GM21526 (cell line): ENCODE measurements around the gene OPCML.
"Not testable (repeated sequence)": the region's sequence is repeated elsewhere in the genome, so short reads cannot be mapped to it uniquely, and the experiment has no call there.

Experiments used
- ATAC-seq: cut with Tn5 transposase; IDR thresholded peaks from one replicate; pipeline ENCODE4 v1.9.1; 2021; ENCODE audit warnings: moderate library complexity; ENCODE audit not compliant: unreplicated experiment, low FRiP score

OPCML gene

DNA sequence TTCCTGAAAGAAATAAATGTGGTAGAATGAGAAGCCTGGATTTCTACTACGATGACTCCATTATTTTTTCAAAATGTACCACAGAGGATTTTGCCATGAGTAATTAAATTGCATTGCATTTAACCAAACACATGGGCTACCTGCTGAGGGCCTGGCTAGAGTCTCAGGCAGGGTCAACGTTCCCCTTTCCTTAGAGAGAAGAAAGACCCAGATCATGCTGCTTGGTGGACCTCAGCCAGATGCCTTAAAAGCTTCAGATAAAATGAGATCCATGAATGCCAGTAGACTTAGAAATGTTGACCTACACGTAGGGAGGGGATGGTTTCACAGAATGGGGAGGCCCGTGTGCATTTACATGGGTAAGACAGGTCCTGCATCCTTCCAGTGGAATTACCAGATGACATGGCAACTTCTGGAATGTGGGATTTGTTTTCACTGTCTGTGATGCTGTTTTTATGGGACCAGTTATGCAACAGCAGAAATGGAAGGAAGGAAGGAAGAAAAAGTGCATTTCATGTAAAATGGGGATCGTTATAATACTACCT lies 1092.5 kb downstream of the OPCML start:
- no peak for ATAC-seq

- no peak for ATAC-seq
Measured at GRCh38 chr11:132438418-132438817, 1093.9 kb downstream of the OPCML start.

GRCh38 chr11:132430429-132431062 lies 1101.8 kb downstream of the OPCML start:
- no peak for ATAC-seq

- no peak for ATAC-seq
Measured at GRCh38 chr11:132429685-132430084, 1102.6 kb downstream of the OPCML start.

DNA sequence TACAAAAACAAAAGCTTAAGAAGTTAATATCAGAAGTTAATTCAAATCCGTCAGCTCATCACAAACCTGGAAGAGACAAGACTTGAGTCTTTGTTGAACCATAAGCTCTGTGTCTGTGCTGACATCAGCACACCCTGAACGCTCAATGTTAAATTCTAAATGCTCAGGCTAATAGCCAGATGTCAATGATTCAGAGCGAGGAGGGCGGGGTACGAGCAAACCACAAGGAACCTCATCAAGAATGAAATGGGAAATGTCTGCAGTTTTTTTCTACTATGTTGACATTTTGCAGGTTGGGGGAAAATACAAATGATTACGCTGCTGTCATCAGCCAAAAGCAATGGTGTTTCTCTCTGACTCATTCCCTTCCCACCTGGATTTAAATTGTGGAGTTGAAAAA lies 1104.7 kb downstream of the OPCML start:
- ATAC-seq, result no peak

- no peak for ATAC-seq
Measured at GRCh38 chr11:132424433-132424832, 1107.9 kb downstream of the OPCML start.

DNA sequence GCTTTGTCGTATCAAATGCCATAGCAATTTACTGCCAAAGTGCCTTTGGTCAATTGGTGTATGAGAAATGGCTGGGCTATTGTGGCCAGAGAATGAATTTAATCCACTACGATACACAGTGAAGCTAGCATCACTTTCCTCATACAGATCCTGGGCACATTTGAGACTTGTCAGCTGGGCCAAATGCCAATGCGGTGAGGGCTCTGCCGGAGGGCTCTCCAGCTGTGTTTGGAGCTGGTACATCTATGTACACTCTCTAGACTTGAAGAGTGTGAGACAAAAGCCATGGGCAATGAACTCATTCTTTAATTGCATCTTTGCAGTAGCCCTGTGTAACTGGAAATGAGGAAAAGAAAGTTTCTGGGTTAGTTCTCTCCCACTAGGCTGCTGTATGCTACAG lies 1109.0 kb downstream of the OPCML start:
- no peak for ATAC-seq

DNA sequence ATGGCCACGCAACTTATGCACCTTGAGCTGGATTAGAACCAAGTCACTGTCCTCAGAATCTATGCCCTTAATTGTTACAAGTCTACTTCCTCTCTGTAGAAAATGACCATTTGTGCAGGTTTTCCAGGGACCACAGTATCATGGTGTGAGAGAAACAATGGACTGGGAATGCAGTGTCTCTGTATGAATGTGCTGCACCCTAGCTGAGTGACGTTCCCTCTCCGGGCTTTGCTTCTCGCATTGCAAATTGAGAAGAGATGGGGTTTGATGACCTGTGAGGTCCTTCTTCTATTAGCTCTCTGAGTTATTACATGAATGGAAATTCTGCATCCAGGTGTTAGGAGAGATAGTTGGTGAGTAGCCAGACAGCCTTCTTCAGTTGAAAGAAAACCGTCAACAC lies 1109.6 kb downstream of the OPCML start:
- ATAC-seq, result no peak

DNA sequence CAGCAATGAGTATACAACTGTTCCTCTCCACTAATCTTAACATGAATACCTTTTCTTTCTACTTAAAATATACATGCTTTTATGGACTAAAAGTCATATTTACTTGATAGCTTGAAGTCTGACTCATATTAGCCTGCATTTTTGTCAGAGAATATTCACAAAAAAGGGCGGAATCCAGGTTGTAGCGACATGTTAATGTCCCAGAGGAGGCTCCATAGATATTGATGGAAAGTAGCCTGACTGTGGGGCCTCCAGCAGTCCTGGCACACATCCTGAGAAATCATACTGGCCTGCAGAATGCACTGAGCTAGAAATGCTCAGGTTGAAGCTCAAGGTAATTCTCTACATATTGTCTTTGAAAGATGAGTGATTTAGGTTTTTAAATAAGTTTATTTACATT lies 1110.7 kb downstream of the OPCML start:
- ATAC-seq, result no peak

DNA sequence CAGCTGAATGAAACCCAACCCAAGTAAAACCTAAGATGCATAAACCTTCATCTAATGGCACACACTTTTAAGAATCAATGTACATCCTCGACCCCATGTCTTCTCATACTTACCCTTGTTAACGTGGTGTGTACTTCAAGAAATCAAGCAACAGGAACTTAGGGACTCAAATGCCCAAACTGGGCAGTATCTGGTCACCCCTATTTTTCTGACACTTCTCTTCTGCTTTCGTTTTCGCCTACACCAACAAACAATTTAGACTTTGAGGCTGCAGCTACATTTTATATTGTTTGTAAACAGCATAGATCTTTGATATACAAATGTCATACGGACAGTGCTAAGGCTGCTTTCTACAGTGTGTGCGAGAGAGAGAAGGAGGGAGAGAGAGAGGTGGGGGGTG lies 1117.8 kb downstream of the OPCML start:
- ATAC-seq, result no peak

DNA sequence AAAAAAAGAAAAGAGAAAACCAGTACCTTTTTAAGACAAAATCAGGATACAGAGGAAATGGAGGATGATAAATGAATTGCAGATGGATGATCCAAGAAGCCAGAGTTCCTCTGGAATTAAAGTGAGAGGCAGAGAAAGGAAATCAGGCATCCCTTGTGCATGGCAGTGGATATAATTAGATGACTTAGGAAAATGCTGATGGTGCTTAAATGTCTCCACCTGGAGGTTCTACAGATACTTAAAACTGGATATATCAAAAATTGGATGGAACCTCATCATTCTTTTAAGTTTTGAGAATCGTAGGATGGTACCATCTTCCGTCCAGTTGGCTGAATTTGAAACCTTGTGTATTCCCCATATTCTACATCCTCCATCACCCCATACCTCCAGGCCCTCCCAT lies 1121.9 kb downstream of the OPCML start:
- ATAC-seq, result no peak

DNA sequence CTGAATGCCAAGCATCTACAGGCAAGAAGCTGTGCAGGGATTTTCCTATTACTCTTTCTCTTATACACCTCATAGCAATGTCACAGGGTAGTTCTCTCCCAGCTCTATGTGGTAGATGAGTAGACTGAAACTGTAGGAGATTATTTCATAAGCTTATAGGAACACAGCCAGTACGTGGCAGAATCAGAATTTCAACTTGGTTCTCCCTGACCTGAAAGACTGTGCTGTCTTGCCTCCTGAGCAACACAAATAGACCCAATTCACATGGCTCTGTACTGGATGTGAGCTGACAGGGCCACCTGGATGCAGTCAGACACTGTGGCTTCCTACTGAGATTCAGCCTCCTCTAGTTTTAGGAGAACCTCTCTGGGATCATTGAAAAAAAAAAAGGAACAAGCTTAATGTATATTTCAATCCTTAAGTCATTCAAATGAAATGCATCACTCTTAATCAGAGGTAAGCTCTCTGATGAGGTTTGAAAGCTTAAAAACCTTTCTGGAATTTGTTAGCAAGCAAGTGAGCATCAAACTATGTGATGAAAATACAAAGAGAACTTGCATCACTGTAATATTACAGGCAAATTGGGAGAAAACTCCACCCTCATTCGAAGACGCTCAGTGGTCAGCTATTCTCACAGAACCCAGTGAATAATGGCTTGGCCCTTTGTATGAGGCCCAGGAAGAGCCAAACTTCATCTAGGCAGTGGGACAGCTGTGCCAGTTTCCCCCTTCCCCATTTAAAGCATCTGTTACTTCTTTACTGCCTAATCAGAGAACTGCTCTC lies 1122.5 kb downstream of the OPCML start:
- no peak for ATAC-seq

- peak; percentile 53 for ATAC-seq
Measured at GRCh38 chr11:132408877-132409276, 1123.4 kb downstream of the OPCML start.

- no peak for ATAC-seq
Measured at GRCh38 chr11:132405728-132406127, 1126.6 kb downstream of the OPCML start.

DNA sequence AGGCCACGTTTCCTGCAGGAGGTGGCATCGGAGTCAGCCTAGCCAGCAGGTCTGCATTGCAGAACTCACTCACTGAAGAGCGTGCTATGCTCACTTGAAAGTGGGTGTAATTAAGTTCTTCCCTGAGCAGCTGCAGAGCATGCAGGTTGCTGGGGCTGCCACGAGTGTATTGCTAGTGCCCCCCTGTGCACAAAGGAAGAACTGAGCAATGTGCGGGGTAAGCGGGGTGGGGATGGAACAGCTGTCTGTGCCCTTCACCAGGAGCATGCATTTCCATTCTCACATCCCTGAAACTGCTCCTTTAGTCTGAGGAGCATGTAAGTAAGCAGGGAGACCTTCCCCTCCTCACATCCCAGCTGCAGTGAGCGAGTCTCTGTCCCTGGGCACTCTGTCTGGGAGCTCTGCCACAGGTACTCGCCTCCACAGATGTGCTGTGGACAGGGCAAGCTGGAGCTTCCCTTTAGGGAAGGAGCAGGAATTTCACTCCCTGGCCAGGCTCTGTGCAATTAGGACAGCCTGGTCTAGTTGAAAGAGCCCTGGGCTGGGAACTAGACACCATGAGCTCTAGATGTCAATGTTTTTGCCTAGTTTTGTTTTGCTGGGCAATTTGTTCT lies 1130.1 kb downstream of the OPCML start:
- peak; percentile 98 for ATAC-seq

DNA sequence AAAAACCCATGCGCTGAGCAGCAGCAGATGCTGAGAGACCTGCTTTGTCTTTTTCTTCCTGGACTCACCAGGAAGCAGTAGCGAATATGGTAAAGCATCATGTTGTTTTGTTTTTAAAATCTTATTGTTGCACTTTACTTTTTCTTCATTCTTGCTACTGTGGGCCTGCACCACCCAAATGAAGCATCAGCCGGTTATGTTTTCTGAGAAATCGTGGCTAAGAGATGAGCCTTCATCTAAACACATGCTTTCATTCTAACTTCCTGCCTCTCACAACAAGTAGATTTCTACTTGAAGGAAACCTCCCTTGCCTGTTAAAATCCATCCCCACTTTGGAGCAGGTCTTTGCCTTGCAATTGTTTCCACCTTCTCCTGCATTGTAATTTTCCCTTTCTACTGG lies 1136.0 kb downstream of the OPCML start:
- ATAC-seq, result no peak

DNA sequence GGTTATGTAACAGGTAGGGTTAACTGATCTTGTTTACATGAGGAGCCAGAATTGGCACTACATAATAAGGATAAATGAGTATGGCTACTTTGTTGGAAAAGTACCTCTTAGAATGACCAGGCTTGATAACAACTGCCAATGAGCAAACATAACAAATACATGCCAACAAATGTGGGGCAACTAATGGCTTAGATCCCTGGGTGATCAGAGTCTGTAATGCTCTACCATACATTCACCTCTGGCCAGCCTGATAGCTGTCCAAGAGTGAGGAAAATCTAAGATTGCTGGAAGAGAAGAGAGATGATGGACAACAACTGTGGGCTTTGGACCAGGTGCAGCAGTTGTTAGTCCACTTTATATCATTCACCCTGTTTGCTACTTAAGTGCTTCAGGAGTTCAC lies 1136.9 kb downstream of the OPCML start:
- ATAC-seq, result no peak

GRCh38 chr11:132379540-132379939 lies 1152.8 kb downstream of the OPCML start:
- no peak for ATAC-seq

- no peak for ATAC-seq
Measured at GRCh38 chr11:132373405-132374143, 1158.7 kb downstream of the OPCML start.

DNA sequence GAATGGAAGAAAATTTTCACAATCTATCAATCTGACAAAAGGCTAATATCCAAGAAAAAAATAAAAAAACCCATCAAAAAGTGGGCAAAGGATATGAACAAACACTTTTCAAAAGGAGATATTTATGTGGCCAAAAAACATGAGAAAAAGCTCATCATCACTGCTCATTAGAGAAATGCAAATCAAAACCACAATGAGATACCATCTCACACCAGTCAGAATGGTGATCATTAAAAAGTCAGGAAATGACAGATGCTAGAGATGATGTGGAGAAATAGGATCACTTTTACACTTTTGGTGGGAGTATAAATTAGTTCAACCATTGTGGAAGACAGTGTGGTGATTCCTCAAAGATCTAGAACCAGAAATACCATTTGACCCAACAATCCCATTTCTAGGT lies 1162.2 kb downstream of the OPCML start:
- ATAC-seq, result not testable (repeated sequence)

GRCh38 chr11:132367293-132367692 lies 1165.0 kb downstream of the OPCML start:
- no peak for ATAC-seq
